H9 (cell line): Measurements from ENCODE around the gene ALG8. TPM values are rescaled to one million over a fixed set of nuclear protein-coding genes. Genes with fewer than 3 reads are reported as not detected.

ENCODE experiments used
- DNase-seq: peaks from one replicate; pipeline ENCODE4 v3.0.0-alpha.2; 2017
- H2AFZ ChIP-seq: one replicate; pipeline ENCODE4 v1.6.1; 2013; ENCODE audit warnings: mild to moderate bottlenecking, low read length, control low read depth, moderate library complexity
- H2AK5ac ChIP-seq: 2 replicates; pipeline ENCODE4 v1.6.1; 2013; ENCODE audit warnings: low read length, control low read depth, mixed read lengths; ENCODE audit not compliant: insufficient read length
- H2BK120ac ChIP-seq: one replicate; pipeline ENCODE4 v1.6.1; 2013; ENCODE audit warnings: low read depth, mild to moderate bottlenecking, low read length, control low read depth, inconsistent platforms; ENCODE audit not compliant: poor library complexity, severe bottlenecking
- H2BK12ac ChIP-seq: 2 replicates; pipeline ENCODE4 v1.6.1; 2013; ENCODE audit warnings: low read length, control low read depth, mixed read lengths, low read depth; ENCODE audit not compliant: insufficient read length
- H2BK15ac ChIP-seq: 2 replicates; pipeline ENCODE4 v1.6.1; 2013; ENCODE audit warnings: low read depth, low read length, control low read depth
- H2BK20ac ChIP-seq: one replicate; pipeline ENCODE4 v1.6.1; 2013; ENCODE audit warnings: low read depth, mild to moderate bottlenecking, low read length, control low read depth, inconsistent platforms; ENCODE audit not compliant: poor library complexity, severe bottlenecking
- H2BK5ac ChIP-seq: 2 replicates; pipeline ENCODE4 v1.6.1; 2013; ENCODE audit warnings: low read length, control low read depth, mixed read lengths; ENCODE audit not compliant: insufficient read length
- H3K14ac ChIP-seq: 2 replicates; pipeline ENCODE4 v1.6.1; 2013; ENCODE audit warnings: low read length, control low read depth; ENCODE audit not compliant: insufficient read depth
- H3K18ac ChIP-seq: 2 replicates; pipeline ENCODE4 v1.6.1; 2013; ENCODE audit warnings: low read depth, mild to moderate bottlenecking, mixed read lengths, low read length, control low read depth; ENCODE audit not compliant: insufficient read length
- H3K23ac ChIP-seq: 2 replicates; pipeline ENCODE4 v1.6.1; 2013; ENCODE audit warnings: low read length, control low read depth, mixed read lengths, low read depth; ENCODE audit not compliant: insufficient read length
- H3K23me2 ChIP-seq: 2 replicates; pipeline ENCODE4 v1.6.1; 2013; ENCODE audit warnings: low read depth, mild to moderate bottlenecking, mixed read lengths, low read length, control low read depth; ENCODE audit not compliant: insufficient read length, poor library complexity, severe bottlenecking
- H3K27ac ChIP-seq: 2 replicates; pipeline ENCODE4 v1.5.1; 2013; ENCODE audit warnings: low read length, control low read depth, mixed read lengths, low read depth; ENCODE audit not compliant: insufficient read length
- H3K27me3 ChIP-seq: 2 replicates; pipeline ENCODE4 v1.6.1; 2013; ENCODE audit warnings: low read length, control low read depth, inconsistent platforms; ENCODE audit not compliant: insufficient read depth
- H3K4ac ChIP-seq: 2 replicates; pipeline ENCODE4 v1.6.1; 2013; ENCODE audit warnings: low read depth, mild to moderate bottlenecking, control low read depth, inconsistent platforms, low read length, moderate library complexity
- H3K4me1 ChIP-seq: 2 replicates; pipeline ENCODE4 v1.6.1; 2013; ENCODE audit warnings: low read length, control low read depth, inconsistent platforms; ENCODE audit not compliant: insufficient read depth
- H3K4me2 ChIP-seq: 2 replicates; pipeline ENCODE4 v1.6.1; 2013; ENCODE audit warnings: low read length, control low read depth, mixed read lengths; ENCODE audit not compliant: insufficient read length, insufficient read depth
- H3K56ac ChIP-seq: 2 replicates; pipeline ENCODE4 v1.6.1; 2013; ENCODE audit warnings: low read depth, mild to moderate bottlenecking, mixed read lengths, low read length, control low read depth; ENCODE audit not compliant: insufficient read length
- H3K79me1 ChIP-seq: 2 replicates; pipeline ENCODE4 v1.6.1; 2013; ENCODE audit warnings: low read depth, mild to moderate bottlenecking, moderate library complexity, low read length, control low read depth, inconsistent platforms; ENCODE audit not compliant: insufficient read depth, poor library complexity, severe bottlenecking
- H3K79me2 ChIP-seq: 2 replicates; pipeline ENCODE4 v1.6.1; 2013; ENCODE audit warnings: low read length, control low read depth, inconsistent platforms; ENCODE audit not compliant: insufficient read depth
- H3K9ac ChIP-seq: 2 replicates; pipeline ENCODE4 v1.6.1; 2013; ENCODE audit warnings: low read length, control low read depth, mixed read lengths; ENCODE audit not compliant: insufficient read length; ENCODE audit errors: extremely low read depth
- H3K9me3 ChIP-seq: one replicate; pipeline ENCODE4 v1.6.1; 2013; ENCODE audit warnings: low read depth, low read length, inconsistent platforms; ENCODE audit not compliant: control insufficient read depth
- H3T11ph ChIP-seq: one replicate; pipeline ENCODE4 v1.6.1; 2013; ENCODE audit warnings: mild to moderate bottlenecking, low read length, control low read depth, inconsistent platforms
- H4K20me1 ChIP-seq: one replicate; pipeline ENCODE4 v1.6.1; 2013; ENCODE audit not compliant: control insufficient read depth, insufficient read length, insufficient read depth
- H4K5ac ChIP-seq: 2 replicates; pipeline ENCODE4 v1.6.1; 2013; ENCODE audit warnings: low read depth, mild to moderate bottlenecking, mixed read lengths, low read length, control low read depth; ENCODE audit not compliant: insufficient read length
- H4K8ac ChIP-seq: replicated peaks from 2 replicates; pipeline ENCODE4 v1.6.1; 2013; ENCODE audit warnings: low read length, control low read depth, mixed read lengths, low read depth; ENCODE audit not compliant: insufficient read length
- H4K91ac ChIP-seq: 2 replicates; pipeline ENCODE4 v1.6.1; 2013; ENCODE audit warnings: low read depth, mild to moderate bottlenecking, moderate library complexity, mixed read lengths, low read length, control low read depth; ENCODE audit not compliant: insufficient read length
- H3K27ac Mint-ChIP-seq, 3 experiments: 2 replicates in 2 of 3; 3 replicates in 1 of 3; pipeline ENCODE4 v1.8.0; 2020 to 2021; ENCODE audit warnings: mixed read lengths in 3 of 3, mild to moderate bottlenecking in 1 of 3, moderate library complexity in 1 of 3
- H3K27me3 Mint-ChIP-seq: 2 replicates; pipeline ENCODE4 v1.8.0; 2021; ENCODE audit warnings: low read depth, mild to moderate bottlenecking, moderate library complexity, mixed read lengths
- H3K36me3 Mint-ChIP-seq, 3 experiments: 2 replicates in 2 of 3; 3 replicates in 1 of 3; pipeline ENCODE4 v1.8.0; 2020 to 2021; ENCODE audit warnings: low read depth in 3 of 3, mixed read lengths in 3 of 3; ENCODE audit not compliant: insufficient read depth in 1 of 3
- H3K4me1 Mint-ChIP-seq, 2 experiments: 2 replicates each; pipeline ENCODE4 v1.8.0; 2020; ENCODE audit warnings: mixed read lengths in 2 of 2
- H3K4me3 Mint-ChIP-seq, 2 experiments: 2 replicates in 1 of 2; 3 replicates in 1 of 2; pipeline ENCODE4 v1.8.0; 2020 to 2021; ENCODE audit warnings: mild to moderate bottlenecking in 2 of 2, mixed read lengths in 2 of 2, moderate library complexity in 1 of 2
- H3K9me3 Mint-ChIP-seq, 2 experiments: 2 replicates in 1 of 2; 3 replicates in 1 of 2; pipeline ENCODE4 v1.8.0; 2020; ENCODE audit warnings: mild to moderate bottlenecking in 2 of 2, mixed read lengths in 2 of 2, moderate library complexity in 1 of 2
- WGBS: extraction: QIAGEN DNeasy Blood & Tissue Kit; methylation state at CpG from one replicate; pipeline ENCODE4 v1.1.7; 2013; ENCODE audit warnings: missing lambda C conversion rate, low lambda C conversion rate, mixed read lengths; ENCODE audit not compliant: insufficient read length; ENCODE audit errors: extremely low coverage; 5-methylcytosine and 5-hydroxymethylcytosine counted together
- total RNA-seq: library from RNA; stranded (reverse); gene quantifications from 2 replicates; pipeline ENCODE4 v1.2.1, GENCODE V29; 2021
- TF ChIP-seq, protein P1 (sequence below): fragments of 200-600 bp; sonication (generic); conservative IDR thresholded peaks from 3 replicates; pipeline ENCODE4 v1.8.0; 2021; ENCODE audit warnings: antibody characterized with exemption, mild to moderate bottlenecking

The ALG8 gene
- total RNA-seq, 1 experiment from 2014 or later, result 77.5 TPM

DNA sequence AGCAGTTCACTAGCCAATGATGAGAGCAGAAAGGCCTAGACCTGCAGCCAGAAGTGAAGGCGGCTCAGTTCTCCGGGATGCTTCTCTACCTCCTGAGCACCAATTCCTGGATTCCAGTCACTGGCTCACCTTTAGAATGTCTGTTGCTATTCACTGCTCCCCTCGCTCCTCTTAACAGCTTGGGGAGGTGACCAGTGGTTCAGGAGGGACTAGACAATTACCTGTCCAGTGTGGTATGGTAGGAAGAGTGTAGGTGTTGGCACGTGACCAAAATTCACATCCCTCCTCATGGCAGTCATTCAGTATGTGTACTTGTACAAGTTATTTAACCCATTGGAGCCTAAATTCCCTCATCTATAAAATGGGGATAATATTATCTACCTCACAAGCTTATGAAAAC is 71.7 kb downstream of the ALG8 start:
- H3K27me3 Mint-ChIP-seq, result no peaks in the 10 kb centered on the region
- H3K4me1 ChIP-seq, result no peaks in the 10 kb centered on the region
- H4K20me1 ChIP-seq, result no peaks in the 10 kb centered on the region

More for the DNA sequence above, 71.7 kb downstream of the ALG8 start:
- Histone ChIP-seq H2BK5ac (no peak overlapping the region), H3K23ac (no peak overlapping the region), H2BK20ac (no peak overlapping the region), H3K23me2 (no peaks in the 10 kb centered on the region), H3K27ac (no peak overlapping the region), H3K18ac (no peak overlapping the region), H3K4ac (no peak overlapping the region), H2AFZ (no peak overlapping the region), H3K9me3 (no peaks in the 10 kb centered on the region), H2BK15ac (no peak overlapping the region), H2BK120ac (no peak overlapping the region), H3K27me3 (no peaks in the 10 kb centered on the region), H4K8ac (no peak overlapping the region), H4K91ac (no peak overlapping the region), H4K5ac (no peak overlapping the region), H3K9ac (no peak overlapping the region), H3K79me2 (peaks cover 1% of the 10 kb centered on the region; the same call in 1 of the 2 replicates), H3K79me1 (no peaks in the 10 kb centered on the region), H2BK12ac (no peak overlapping the region), H3K14ac (no peak overlapping the region), H2AK5ac (no peak overlapping the region), H3K56ac (no peak overlapping the region), H3T11ph (no peak overlapping the region), H3K4me2 (no peak overlapping the region)
- no peak overlapping the region for H3K4me3 Mint-ChIP-seq
- H3K36me3 Mint-ChIP-seq, result peaks cover 21 to 48% (median 46%) of the 10 kb centered on the region in 3 experiments; a peak in 6 of 7 replicates
- DNase-seq, result no peak
- H3K27ac Mint-ChIP-seq, result no peak overlapping the region; a peak in 1 of 7 replicates
- H3K4me1 Mint-ChIP-seq, result no peaks in the 10 kb centered on the region
- WGBS, result no CpG with 5 or more reads among the region's 4 CpGs
- no peaks in the 10 kb centered on the region for H3K9me3 Mint-ChIP-seq
- TF ChIP-seq, protein P1, sequence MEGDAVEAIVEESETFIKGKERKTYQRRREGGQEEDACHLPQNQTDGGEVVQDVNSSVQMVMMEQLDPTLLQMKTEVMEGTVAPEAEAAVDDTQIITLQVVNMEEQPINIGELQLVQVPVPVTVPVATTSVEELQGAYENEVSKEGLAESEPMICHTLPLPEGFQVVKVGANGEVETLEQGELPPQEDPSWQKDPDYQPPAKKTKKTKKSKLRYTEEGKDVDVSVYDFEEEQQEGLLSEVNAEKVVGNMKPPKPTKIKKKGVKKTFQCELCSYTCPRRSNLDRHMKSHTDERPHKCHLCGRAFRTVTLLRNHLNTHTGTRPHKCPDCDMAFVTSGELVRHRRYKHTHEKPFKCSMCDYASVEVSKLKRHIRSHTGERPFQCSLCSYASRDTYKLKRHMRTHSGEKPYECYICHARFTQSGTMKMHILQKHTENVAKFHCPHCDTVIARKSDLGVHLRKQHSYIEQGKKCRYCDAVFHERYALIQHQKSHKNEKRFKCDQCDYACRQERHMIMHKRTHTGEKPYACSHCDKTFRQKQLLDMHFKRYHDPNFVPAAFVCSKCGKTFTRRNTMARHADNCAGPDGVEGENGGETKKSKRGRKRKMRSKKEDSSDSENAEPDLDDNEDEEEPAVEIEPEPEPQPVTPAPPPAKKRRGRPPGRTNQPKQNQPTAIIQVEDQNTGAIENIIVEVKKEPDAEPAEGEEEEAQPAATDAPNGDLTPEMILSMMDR, result no peak
